ENCODE results near the gene CNTNAP2.

CNTNAP2 gene

DNA sequence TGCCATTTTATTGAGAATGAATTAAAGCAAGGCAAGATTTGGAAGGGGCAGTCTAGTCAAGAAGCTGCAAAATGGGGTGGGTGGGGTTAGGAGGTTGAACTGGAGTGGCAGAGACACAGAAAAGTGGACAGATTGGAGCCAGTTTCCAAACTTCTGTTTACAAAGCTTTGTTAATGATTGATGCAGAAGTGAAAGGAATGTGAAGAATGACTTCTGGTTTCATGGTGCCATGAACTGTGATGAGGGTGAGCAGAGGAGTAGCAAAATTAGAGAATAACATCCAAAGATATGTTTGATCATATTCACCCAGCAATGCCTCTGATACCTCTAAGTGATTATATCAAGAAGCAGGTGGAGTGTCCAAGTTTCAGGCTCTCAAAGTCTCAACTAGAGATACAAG is 1356.0 kb downstream of the CNTNAP2 start:
- TF ChIP-seq, protein P1, sequence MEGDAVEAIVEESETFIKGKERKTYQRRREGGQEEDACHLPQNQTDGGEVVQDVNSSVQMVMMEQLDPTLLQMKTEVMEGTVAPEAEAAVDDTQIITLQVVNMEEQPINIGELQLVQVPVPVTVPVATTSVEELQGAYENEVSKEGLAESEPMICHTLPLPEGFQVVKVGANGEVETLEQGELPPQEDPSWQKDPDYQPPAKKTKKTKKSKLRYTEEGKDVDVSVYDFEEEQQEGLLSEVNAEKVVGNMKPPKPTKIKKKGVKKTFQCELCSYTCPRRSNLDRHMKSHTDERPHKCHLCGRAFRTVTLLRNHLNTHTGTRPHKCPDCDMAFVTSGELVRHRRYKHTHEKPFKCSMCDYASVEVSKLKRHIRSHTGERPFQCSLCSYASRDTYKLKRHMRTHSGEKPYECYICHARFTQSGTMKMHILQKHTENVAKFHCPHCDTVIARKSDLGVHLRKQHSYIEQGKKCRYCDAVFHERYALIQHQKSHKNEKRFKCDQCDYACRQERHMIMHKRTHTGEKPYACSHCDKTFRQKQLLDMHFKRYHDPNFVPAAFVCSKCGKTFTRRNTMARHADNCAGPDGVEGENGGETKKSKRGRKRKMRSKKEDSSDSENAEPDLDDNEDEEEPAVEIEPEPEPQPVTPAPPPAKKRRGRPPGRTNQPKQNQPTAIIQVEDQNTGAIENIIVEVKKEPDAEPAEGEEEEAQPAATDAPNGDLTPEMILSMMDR (IDR thresholded peaks at IDR 0.05; ENCODE audit: low read depth, low read length): no peak
- no peak overlapping the region for H3K4me3 ChIP-seq (ENCODE audit: low read depth, low read length)

DNA sequence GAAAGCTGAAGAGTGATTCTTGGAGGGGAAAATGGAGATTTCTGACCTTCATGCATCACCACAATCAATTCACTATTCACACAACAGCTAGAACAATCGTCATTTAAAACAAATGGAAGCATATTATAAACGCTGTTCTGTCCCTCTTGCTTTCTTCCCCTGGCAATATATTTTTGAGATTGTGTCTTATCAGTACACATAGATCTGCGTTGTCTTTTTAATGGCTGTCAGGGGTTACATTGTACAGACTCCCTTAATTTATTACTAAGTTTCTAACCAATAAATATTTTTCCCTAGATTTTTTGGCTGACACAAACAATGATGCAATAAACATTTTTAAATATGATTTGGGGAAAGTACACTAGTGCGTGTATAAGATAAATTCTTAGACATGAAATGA is 1358.3 kb downstream of the CNTNAP2 start:
- no peak overlapping the region for H3K4me3 ChIP-seq (ENCODE audit: low read depth, low read length)
- TF ChIP-seq, protein P1 (IDR thresholded peaks at IDR 0.05; ENCODE audit: low read depth, low read length): no peak

- TF ChIP-seq, protein P1 (IDR thresholded peaks at IDR 0.05; ENCODE audit: low read depth, low read length): no peak
- H3K4me3 ChIP-seq (ENCODE audit: low read depth, low read length): no peak overlapping the region
Measured at GRCh38 chr7:147477526-147477925, 1360.9 kb downstream of the CNTNAP2 start.

- TF ChIP-seq, protein P1 (IDR thresholded peaks at IDR 0.05; ENCODE audit: low read depth, low read length): no peak
- no peak overlapping the region for H3K4me3 ChIP-seq (ENCODE audit: low read depth, low read length)
Measured at GRCh38 chr7:147478796-147479195, 1362.2 kb downstream of the CNTNAP2 start.

GRCh38 chr7:147483634-147484292 is 1367.2 kb downstream of the CNTNAP2 start:
- no peak overlapping the region for H3K4me3 ChIP-seq (ENCODE audit: low read depth, low read length)
- TF ChIP-seq, protein P1 (IDR thresholded peaks at IDR 0.05; ENCODE audit: low read depth, low read length): no peak

DNA sequence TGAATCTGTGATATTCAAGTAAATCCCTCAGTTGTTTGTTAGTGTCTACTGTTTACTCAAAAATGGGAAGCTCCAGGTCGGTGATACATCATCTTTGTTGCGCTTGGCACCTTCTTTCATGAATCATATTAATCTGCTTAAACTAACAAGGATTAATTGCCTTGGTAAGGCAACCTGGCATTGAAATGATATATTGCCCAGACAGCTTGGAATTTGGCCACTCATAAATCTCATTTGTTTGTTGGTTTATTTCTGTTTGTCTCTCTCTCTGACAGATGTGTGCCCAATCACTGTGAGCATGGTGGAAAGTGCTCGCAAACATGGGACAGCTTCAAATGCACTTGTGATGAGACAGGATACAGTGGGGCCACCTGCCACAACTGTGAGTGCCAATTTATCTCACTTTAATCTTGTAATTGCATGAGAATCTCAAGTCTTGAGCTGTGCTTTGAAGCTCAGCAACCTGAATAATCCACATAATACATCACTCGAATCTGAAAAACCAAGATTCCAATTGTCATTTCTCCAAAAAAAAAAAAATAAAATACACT is 1369.1 kb downstream of the CNTNAP2 start:
- H3K4me3 ChIP-seq (ENCODE audit: low read depth, low read length): no peak overlapping the region
- TF ChIP-seq, protein P1 (IDR thresholded peaks at IDR 0.05; ENCODE audit: low read depth, low read length): no peak

DNA sequence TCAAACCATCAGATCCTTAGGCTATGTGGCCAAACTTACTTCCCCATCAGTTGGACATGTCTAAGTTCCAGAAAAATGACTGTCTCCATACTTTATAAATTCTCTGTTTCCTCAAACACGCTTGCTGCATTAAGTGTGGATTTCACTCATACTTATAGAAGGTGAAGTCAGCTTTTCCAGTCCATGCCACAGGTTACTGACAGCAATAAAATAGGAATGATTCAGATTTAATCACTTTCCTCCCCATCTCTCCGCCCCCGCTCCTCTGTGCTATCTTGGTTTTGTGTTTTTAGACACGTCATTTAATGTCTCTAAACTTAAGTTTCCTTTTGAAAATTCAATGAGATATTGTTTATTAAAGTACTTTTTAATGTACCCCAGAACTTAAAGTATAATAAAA is 1376.0 kb downstream of the CNTNAP2 start:
- TF ChIP-seq, protein P1 (IDR thresholded peaks at IDR 0.05; ENCODE audit: low read depth, low read length): no peak

More for the DNA sequence above, 1376.0 kb downstream of the CNTNAP2 start:
- H3K4me3 ChIP-seq (ENCODE audit: low read depth, low read length): no peak overlapping the region

Data from WI38 (cell line).